Neuronal stem cell (in vitro differentiated cells): ENCODE measurements around the gene TUBA1C.
A peak's percentile ranks its signal among the peaks of the same experiment; 100 is the strongest.
"Not testable (repeated sequence)": the region's sequence is repeated elsewhere in the genome, so short reads cannot be mapped to it uniquely, and the experiment has no call there.

Source experiments
- DNase-seq: peaks from one replicate; pipeline ENCODE4 v3.0.0-alpha.2; 2013; ENCODE audit warnings: low spot score
- H2AFZ ChIP-seq: one replicate; pipeline ENCODE4 v1.6.1; 2013; ENCODE audit warnings: mild to moderate bottlenecking, low read length, inconsistent platforms
- H2AK5ac ChIP-seq: 2 replicates; pipeline ENCODE4 v1.6.1; 2013; ENCODE audit warnings: low read depth, mild to moderate bottlenecking, inconsistent platforms, low read length, moderate library complexity, mixed read lengths
- H2BK120ac ChIP-seq: 2 replicates; pipeline ENCODE4 v1.6.1; 2013; ENCODE audit warnings: low read depth, mild to moderate bottlenecking, inconsistent platforms, low read length, moderate library complexity, mixed read lengths
- H2BK12ac ChIP-seq: one replicate; pipeline ENCODE4 v1.6.1; 2013; ENCODE audit warnings: low read length, inconsistent platforms
- H2BK15ac ChIP-seq: 2 replicates; pipeline ENCODE4 v1.6.1; 2013; ENCODE audit warnings: mild to moderate bottlenecking, low read length, inconsistent platforms, mixed read lengths
- H2BK5ac ChIP-seq: one replicate; pipeline ENCODE4 v1.6.1; 2013; ENCODE audit warnings: inconsistent platforms, mild to moderate bottlenecking, low read length, moderate library complexity
- H3K14ac ChIP-seq: one replicate; pipeline ENCODE4 v1.6.1; 2013; ENCODE audit warnings: low read length, inconsistent platforms
- H3K18ac ChIP-seq: 2 replicates; pipeline ENCODE4 v1.6.1; 2013; ENCODE audit warnings: low read length, inconsistent platforms
- H3K23ac ChIP-seq: 2 replicates; pipeline ENCODE4 v1.6.1; 2013; ENCODE audit warnings: low read depth, mild to moderate bottlenecking, mixed read lengths, low read length, inconsistent platforms; ENCODE audit not compliant: poor library complexity
- H3K27ac ChIP-seq: replicated peaks from 3 replicates; pipeline ENCODE4 v1.5.1; 2013; ENCODE audit warnings: low read length, inconsistent platforms
- H3K27me3 ChIP-seq, 3 experiments: 2 replicates each; pipeline ENCODE4 v1.6.1; 2013; ENCODE audit warnings: low read length in 3 of 3, mild to moderate bottlenecking in 2 of 3, inconsistent platforms in 1 of 3, low read depth in 1 of 3, mixed read lengths in 1 of 3, moderate library complexity in 1 of 3; ENCODE audit not compliant: control insufficient read depth in 3 of 3, insufficient read depth in 3 of 3
- H3K36me3 ChIP-seq, 2 donors: replicated peaks in 1 of 2; 2 replicates each; pipeline ENCODE4 v1.6.1; 2013; ENCODE audit warnings: low read length in 2 of 2; ENCODE audit not compliant: control insufficient read depth in 2 of 2, insufficient read depth in 2 of 2
- H3K4ac ChIP-seq: 2 replicates; pipeline ENCODE4 v1.6.1; 2013; ENCODE audit warnings: inconsistent platforms, mild to moderate bottlenecking, low read length, moderate library complexity
- H3K4me1 ChIP-seq, 2 donors: 1 replicate in 1 of 2; 2 replicates in 1 of 2; pipeline ENCODE4 v1.6.1; 2013; ENCODE audit warnings: low read length in 2 of 2, low read depth in 1 of 2; ENCODE audit not compliant: control insufficient read depth in 2 of 2, insufficient read depth in 1 of 2
- H3K4me2 ChIP-seq: one replicate; pipeline ENCODE4 v1.6.1; 2013; ENCODE audit warnings: mild to moderate bottlenecking, low read length, inconsistent platforms; ENCODE audit not compliant: insufficient read depth, poor library complexity, severe bottlenecking
- H3K4me3 ChIP-seq, 2 donors: 2 replicates each; pipeline ENCODE4 v1.5.1; 2013; ENCODE audit warnings: low read length in 2 of 2, mild to moderate bottlenecking in 2 of 2, inconsistent platforms in 1 of 2, moderate library complexity in 1 of 2
- H3K79me1 ChIP-seq: one replicate; pipeline ENCODE4 v1.6.1; 2013; ENCODE audit warnings: low read depth, mild to moderate bottlenecking, inconsistent platforms, low read length, moderate library complexity
- H3K9ac ChIP-seq: one replicate; pipeline ENCODE4 v1.6.1; 2013; ENCODE audit warnings: mild to moderate bottlenecking, low read depth, low read length, inconsistent platforms; ENCODE audit not compliant: poor library complexity
- H3K9me3 ChIP-seq, 2 donors: replicated peaks in 1 of 2; 2 replicates each; pipeline versions ENCODE3 to v1.6.1; 2013; ENCODE audit warnings: low read length in 2 of 2, mild to moderate bottlenecking in 2 of 2, inconsistent platforms in 1 of 2, low read depth in 1 of 2, mixed read lengths in 1 of 2, moderate library complexity in 1 of 2; ENCODE audit not compliant: control insufficient read depth in 2 of 2, insufficient read depth in 1 of 2
- H4K8ac ChIP-seq: one replicate; pipeline ENCODE4 v1.6.1; 2013; ENCODE audit warnings: low read depth, mild to moderate bottlenecking, inconsistent platforms, low read length, moderate library complexity
- H4K91ac ChIP-seq: one replicate; pipeline ENCODE4 v1.6.1; 2013; ENCODE audit warnings: low read length, low read depth, mild to moderate bottlenecking, inconsistent platforms; ENCODE audit not compliant: poor library complexity
- WGBS, 2 donors: extraction: QIAGEN DNeasy Blood & Tissue Kit; methylation state at CpG; one replicate each; pipeline ENCODE4 v1.1.7; 2013; ENCODE audit warnings: missing lambda C conversion rate in 2 of 2, mixed read lengths in 1 of 2; ENCODE audit not compliant: insufficient read length in 2 of 2, insufficient replicate concordance in 1 of 2; ENCODE audit errors: extremely low coverage in 2 of 2; 5-methylcytosine and 5-hydroxymethylcytosine counted together

TUBA1C gene

DNA sequence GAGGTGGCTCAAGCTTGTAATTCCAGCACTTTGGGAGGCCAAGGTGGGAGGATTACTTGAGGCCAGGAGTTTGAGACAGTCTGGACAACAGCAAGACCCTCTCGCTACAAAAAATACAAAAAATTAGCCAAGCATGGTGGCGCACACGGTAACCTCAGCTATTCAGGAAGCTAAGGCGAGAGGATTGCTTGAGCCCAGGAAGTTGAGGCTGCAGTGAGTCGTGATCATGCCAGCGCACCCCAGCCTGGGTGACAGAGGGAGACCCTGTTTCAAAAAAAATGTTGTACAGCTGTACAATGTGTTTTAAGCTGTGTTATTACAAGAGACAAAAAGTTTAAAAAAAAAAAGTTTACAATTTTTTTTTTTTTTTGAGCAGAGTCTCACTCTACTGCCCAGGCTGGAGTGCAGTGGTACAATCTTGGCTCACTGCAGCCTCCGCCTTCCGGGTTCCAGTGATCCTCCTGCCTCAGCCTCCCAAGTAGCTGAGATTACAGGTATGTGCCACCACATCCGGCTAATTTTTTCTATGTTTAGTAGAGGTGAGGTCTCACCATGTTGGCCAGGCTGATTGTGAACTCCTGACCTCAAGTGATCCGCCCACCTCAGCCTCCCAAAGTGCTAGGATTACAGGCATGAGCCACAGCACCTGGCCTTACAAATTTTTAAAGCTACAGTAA, 7.2 kb upstream of the TUBA1C start:
- not testable (repeated sequence) for H2AK5ac ChIP-seq, H4K8ac ChIP-seq, H3K23ac ChIP-seq, H2BK120ac ChIP-seq, H3K4ac ChIP-seq, DNase-seq, H2BK12ac ChIP-seq, H2BK15ac ChIP-seq, H3K9me3 ChIP-seq, H3K27me3 ChIP-seq, H3K79me1 ChIP-seq, H2AFZ ChIP-seq, H3K4me3 ChIP-seq, H3K9ac ChIP-seq, H4K91ac ChIP-seq, H3K4me1 ChIP-seq, H3K14ac ChIP-seq, H3K36me3 ChIP-seq, H3K27ac ChIP-seq, H2BK5ac ChIP-seq, H3K4me2 ChIP-seq, H3K18ac ChIP-seq
- no CpG with 5 or more reads among the region's 10 CpGs for WGBS, 2 donors

- Histone ChIP-seq H3K23ac (no peak overlapping the region), H4K91ac (no peak overlapping the region), H3K27me3 (peaks cover 0 to 7% (median 0%) of the 10 kb centered on the region in 3 experiments), H3K4me3 (no peak overlapping the region), H3K18ac (no peak overlapping the region), H3K4me2 (no peak overlapping the region), H3K9ac (no peak overlapping the region), H3K4ac (no peak overlapping the region), H4K8ac (no peak overlapping the region), H3K79me1 (no peaks in the 10 kb centered on the region), H3K27ac (no peak overlapping the region), H2BK12ac (no peak overlapping the region), H3K36me3 (no peaks in the 10 kb centered on the region), H2BK5ac (no peak overlapping the region), H3K4me1 (peaks cover 0 to 1% of the 10 kb centered on the region in 2 donors), H3K9me3 (no peaks in the 10 kb centered on the region), H2AFZ (no peak overlapping the region), H3K14ac (no peak overlapping the region), H2BK120ac (no peak overlapping the region), H2AK5ac (no peak overlapping the region), H2BK15ac (no peak overlapping the region)
- WGBS, 2 donors, result no CpG with 5 or more reads among the region's 4 CpGs
- no peak for DNase-seq
Observed at GRCh38 chr12:49259452-49259851, 5.4 kb upstream of the TUBA1C start.

DNA sequence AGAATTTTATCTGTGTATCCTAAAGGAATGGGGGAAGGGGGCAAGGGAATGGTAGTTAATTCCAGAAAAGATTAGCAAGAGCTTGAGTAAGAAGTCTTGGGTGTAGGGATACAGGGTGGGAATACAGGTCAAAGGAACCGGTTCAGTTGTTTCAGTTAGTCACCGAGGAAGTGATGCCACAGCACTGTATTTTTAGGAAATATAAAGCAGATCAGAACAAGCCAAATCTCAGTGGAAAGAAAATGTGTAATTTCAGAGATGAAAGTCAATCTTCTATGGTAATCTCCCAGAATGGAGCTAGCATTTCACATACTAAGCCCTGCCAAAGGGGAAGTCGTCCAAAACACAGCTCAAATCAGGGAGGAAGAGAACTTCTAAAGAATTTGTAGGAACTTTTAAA, 4.7 kb upstream of the TUBA1C start:
- H3K9me3 ChIP-seq, result no peaks in the 10 kb centered on the region
- no peak overlapping the region for H2AK5ac ChIP-seq
- peaks cover 0 to 7% (median 0%) of the 10 kb centered on the region in 3 experiments for H3K27me3 ChIP-seq
- H3K4me2 ChIP-seq, result no peak overlapping the region
- H2BK5ac ChIP-seq, result no peak overlapping the region
- no CpG with 5 or more reads among the region's 3 CpGs for WGBS, 2 donors
- no peak overlapping the region for H2BK15ac ChIP-seq
- H3K27ac ChIP-seq, result no peak overlapping the region
- H3K23ac ChIP-seq, result no peak overlapping the region
- no peak for DNase-seq
- no peak overlapping the region for H3K4me3 ChIP-seq
- no peak overlapping the region for H3K14ac ChIP-seq
- H3K36me3 ChIP-seq, result no peaks in the 10 kb centered on the region
- H2BK120ac ChIP-seq, result no peak overlapping the region
- no peak overlapping the region for H2BK12ac ChIP-seq
- no peak overlapping the region for H3K18ac ChIP-seq
- peaks cover 0 to 1% of the 10 kb centered on the region in 2 donors for H3K4me1 ChIP-seq
- H2AFZ ChIP-seq, result peak overlapping the region; percentile 42
- H4K8ac ChIP-seq, result no peak overlapping the region
- H4K91ac ChIP-seq, result no peak overlapping the region
- H3K9ac ChIP-seq, result no peak overlapping the region
- H3K4ac ChIP-seq, result no peak overlapping the region
- peaks cover 3% of the 10 kb centered on the region for H3K79me1 ChIP-seq

GRCh38 chr12:49260571-49261363, 4.1 kb upstream of the TUBA1C start:
- no peak overlapping the region for H2BK15ac ChIP-seq
- H3K18ac ChIP-seq, result no peak overlapping the region
- H2AFZ ChIP-seq, result no peak overlapping the region
- no peak overlapping the region for H3K4me2 ChIP-seq
- H3K4me1 ChIP-seq, result peaks cover 0 to 1% of the 10 kb centered on the region in 2 donors
- H3K36me3 ChIP-seq, result no peaks in the 10 kb centered on the region
- no peak overlapping the region for H3K4me3 ChIP-seq
- H3K9ac ChIP-seq, result no peak overlapping the region
- H2BK12ac ChIP-seq, result no peak overlapping the region
- no CpG with 5 or more reads among the region's 11 CpGs for WGBS, 2 donors
- peak overlapping the region; percentile 37 for H3K4ac ChIP-seq
- no peak overlapping the region for H4K91ac ChIP-seq
- peaks cover 0 to 6% (median 0%) of the 10 kb centered on the region in 3 experiments for H3K27me3 ChIP-seq
- peaks cover 3% of the 10 kb centered on the region for H3K79me1 ChIP-seq
- no peak overlapping the region for H4K8ac ChIP-seq
- no peak overlapping the region for H2BK120ac ChIP-seq
- H3K27ac ChIP-seq, result no peak overlapping the region
- no peak overlapping the region for H3K23ac ChIP-seq
- H2AK5ac ChIP-seq, result no peak overlapping the region
- no peak for DNase-seq
- no peak overlapping the region for H2BK5ac ChIP-seq
- H3K14ac ChIP-seq, result no peak overlapping the region
- H3K9me3 ChIP-seq, result no peaks in the 10 kb centered on the region
